ENCODE results near the gene CCL27.

Gene CCL27

DNA sequence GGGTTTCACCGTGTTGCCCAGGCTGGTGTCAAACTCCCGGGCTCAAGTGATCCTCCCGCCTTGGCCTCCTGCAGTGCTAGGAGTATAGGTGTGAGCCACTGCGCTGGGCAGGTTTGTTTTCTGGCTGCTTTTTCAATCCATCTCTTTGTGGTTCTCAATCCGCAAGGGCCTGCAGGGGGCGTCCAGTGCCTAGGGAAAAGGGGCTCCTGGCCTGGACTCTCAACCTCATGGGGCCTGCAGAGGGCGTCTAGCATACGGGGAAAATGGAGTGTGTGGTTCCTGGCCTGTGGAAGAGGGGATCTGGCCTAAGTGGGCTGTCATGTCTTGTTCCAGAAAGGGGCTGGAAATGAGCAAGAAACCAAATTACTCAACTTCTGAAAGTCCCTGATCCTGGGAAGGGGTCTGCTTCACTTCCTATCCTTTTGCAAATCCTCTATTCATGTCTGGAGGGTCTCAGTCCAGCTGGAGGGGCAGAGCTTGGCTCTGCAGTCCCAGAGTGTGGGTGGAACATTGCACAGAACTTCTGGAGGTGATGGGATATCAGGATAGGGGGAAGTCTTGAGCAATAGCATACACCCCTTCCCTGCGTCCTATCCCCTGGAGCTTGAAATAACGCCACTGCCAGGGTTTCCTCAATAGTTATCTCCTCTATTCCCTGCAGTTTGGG is 12.7 kb upstream of the CCL27 start:
- no peaks in the 10 kb centered on the region for H3K9me3 ChIP-seq
- no peaks in the 10 kb centered on the region for H3K27me3 ChIP-seq
- H3K4me3 ChIP-seq (ENCODE audit: low read depth, low read length) = no peak overlapping the region
- H3K4me1 ChIP-seq = no peaks in the 10 kb centered on the region
- H3K36me3 ChIP-seq = no peaks in the 10 kb centered on the region
- TF ChIP-seq, protein P1, sequence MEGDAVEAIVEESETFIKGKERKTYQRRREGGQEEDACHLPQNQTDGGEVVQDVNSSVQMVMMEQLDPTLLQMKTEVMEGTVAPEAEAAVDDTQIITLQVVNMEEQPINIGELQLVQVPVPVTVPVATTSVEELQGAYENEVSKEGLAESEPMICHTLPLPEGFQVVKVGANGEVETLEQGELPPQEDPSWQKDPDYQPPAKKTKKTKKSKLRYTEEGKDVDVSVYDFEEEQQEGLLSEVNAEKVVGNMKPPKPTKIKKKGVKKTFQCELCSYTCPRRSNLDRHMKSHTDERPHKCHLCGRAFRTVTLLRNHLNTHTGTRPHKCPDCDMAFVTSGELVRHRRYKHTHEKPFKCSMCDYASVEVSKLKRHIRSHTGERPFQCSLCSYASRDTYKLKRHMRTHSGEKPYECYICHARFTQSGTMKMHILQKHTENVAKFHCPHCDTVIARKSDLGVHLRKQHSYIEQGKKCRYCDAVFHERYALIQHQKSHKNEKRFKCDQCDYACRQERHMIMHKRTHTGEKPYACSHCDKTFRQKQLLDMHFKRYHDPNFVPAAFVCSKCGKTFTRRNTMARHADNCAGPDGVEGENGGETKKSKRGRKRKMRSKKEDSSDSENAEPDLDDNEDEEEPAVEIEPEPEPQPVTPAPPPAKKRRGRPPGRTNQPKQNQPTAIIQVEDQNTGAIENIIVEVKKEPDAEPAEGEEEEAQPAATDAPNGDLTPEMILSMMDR (IDR thresholded peaks at IDR 0.05; ENCODE audit: low read depth, low read length) = peak; percentile 99
- peak; percentile 94 for DNase-seq

DNA sequence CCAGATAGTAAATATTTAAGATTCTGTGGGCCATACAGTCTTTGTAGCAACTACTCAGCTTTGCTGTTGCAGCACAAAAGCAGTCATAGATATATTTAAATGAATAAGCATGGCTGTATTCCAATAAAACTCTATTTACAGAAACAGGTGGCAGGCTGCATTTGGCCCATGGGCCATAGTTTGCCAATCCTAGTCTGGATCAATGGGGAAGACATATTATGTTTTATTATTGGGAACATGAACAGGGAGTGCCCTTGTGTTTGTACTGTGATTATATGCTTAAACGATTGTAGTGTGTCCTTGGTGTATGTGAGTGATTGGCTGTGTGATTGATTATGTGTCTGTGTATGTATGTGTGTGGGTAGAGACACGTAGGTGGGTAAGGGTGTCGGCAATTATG is 12.0 kb upstream of the CCL27 start:
- H3K4me3 ChIP-seq (ENCODE audit: low read depth, low read length) = no peak overlapping the region
- no peaks in the 10 kb centered on the region for H3K27me3 ChIP-seq
- H3K9me3 ChIP-seq = no peaks in the 10 kb centered on the region
- H3K36me3 ChIP-seq = no peaks in the 10 kb centered on the region
- H3K4me1 ChIP-seq = no peaks in the 10 kb centered on the region
- DNase-seq = no peak
- TF ChIP-seq, protein P1 (IDR thresholded peaks at IDR 0.05; ENCODE audit: low read depth, low read length) = no peak

DNA sequence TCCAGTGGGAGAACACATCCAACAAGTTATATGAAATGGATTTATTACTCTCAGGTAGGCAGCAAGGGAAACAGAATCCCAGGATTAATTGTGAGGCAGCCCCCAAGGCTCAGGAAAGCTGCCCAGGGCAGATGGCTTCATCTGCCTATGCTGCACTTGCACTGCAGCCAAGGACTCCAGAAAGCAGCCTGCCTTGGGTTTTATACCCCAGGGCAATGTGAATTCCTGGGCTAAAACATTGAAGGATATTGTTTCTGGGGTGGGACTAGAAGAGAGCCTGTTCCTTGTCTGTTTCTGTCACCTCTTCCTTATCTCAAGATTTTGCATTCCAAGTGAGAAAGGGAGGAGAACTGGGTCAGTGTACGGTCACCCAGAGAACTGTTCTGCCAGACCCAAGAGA is 8.8 kb upstream of the CCL27 start:
- Histone ChIP-seq H3K36me3 (no peaks in the 10 kb centered on the region), H3K9me3 (no peaks in the 10 kb centered on the region), H3K4me1 (no peaks in the 10 kb centered on the region), H3K27me3 (no peaks in the 10 kb centered on the region), H3K4me3 (ENCODE audit: low read depth, low read length) (no peak overlapping the region)
- DNase-seq = no peak
- TF ChIP-seq, protein P1 (IDR thresholded peaks at IDR 0.05; ENCODE audit: low read depth, low read length) = no peak

DNA sequence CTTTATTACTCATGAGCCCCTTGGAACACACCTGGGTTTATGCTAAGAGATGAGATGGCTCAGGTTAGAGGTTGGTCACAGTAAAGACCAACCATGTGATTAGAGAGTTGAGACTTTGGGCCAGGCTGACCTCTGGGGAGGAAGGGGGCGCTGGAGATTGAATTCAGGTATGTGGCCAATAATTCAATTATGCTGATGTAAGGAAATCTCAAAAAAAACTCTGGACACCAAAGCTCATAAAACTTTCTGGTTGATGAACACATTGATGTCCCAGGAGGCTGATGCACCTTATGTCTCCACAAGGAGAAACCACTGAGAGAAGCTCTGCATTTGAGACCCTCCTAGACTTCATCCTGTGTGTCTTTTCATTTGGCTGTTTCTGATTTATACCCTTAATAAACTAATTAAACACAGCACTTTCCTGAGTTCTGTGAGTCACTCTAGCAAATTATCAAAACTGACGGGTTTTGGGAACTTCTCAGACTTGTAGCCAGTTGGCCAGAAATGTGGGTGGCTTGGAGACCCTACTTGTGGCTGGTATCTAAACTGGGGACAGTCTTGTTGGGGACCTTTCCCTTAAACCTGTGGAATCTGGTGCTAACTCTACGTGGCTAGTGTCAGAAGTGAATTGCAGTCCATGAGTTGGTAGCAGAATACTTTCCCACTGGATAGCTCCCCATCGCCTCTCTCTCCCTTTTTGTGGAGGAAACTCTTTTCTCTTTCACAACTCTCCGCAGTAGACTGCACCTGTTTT is 7.5 kb upstream of the CCL27 start:
- Histone ChIP-seq H3K27me3 (no peaks in the 10 kb centered on the region), H3K9me3 (no peaks in the 10 kb centered on the region), H3K36me3 (no peaks in the 10 kb centered on the region), H3K4me3 (ENCODE audit: low read depth, low read length) (no peak overlapping the region), H3K4me1 (no peaks in the 10 kb centered on the region)
- TF ChIP-seq, protein P1 (IDR thresholded peaks at IDR 0.05; ENCODE audit: low read depth, low read length) = no peak
- DNase-seq = no peak

DNA sequence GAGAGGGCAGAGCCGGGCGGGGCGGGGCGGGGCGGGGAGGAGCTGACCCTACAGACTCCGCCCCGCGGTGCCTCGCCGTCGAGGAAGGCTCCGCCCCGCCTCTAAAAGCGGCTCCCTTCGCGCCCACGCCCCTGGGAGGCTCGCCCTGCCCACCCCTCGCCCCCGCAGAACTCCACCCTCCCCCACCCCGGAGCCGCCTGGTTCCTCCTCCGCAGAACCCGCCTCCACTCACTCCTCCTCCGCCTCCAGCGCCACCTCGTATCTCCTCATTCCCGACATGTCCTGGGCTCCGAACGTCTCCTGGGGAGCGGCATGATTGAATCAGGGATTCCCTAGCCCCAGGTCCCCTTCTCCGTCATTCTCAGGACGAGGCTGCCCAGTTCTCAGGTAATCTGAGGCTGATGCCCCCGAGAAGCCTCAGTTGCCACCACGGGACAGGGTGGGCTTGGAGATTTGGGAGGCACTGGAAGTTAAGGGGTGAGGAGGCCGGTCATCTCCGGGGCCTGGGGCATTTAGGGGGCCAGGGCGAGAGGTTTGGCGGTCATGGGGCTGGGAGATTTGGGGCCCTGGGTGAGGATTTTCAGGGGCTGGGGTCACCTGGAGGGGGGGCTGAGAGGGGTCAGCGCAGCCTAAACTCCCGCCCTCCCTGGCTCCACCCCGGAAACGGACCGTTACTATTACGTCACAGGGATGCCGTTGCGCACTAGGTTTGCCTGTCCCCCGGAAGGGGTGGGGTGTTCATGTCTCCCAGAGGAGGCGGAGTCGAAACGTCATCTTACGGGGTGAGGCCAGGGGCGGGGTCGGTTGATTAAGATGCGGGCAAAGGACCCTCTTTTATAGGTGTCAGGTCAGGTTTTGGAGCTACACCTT is 3.2 kb upstream of the CCL27 start:
- no peaks in the 10 kb centered on the region for H3K27me3 ChIP-seq
- H3K4me1 ChIP-seq = no peaks in the 10 kb centered on the region; the same call in 1 of the 2 replicates
- H3K36me3 ChIP-seq = no peaks in the 10 kb centered on the region
- TF ChIP-seq, protein P1 (IDR thresholded peaks at IDR 0.05; ENCODE audit: low read depth, low read length) = no peak
- H3K4me3 ChIP-seq (ENCODE audit: low read depth, low read length) = peak overlapping the region; percentile 91
- no peaks in the 10 kb centered on the region for H3K9me3 ChIP-seq
- DNase-seq = peak; percentile 96

Data from BE2C (cell line).